ENCODE data around the gene CABLES1.

The CABLES1 gene

DNA sequence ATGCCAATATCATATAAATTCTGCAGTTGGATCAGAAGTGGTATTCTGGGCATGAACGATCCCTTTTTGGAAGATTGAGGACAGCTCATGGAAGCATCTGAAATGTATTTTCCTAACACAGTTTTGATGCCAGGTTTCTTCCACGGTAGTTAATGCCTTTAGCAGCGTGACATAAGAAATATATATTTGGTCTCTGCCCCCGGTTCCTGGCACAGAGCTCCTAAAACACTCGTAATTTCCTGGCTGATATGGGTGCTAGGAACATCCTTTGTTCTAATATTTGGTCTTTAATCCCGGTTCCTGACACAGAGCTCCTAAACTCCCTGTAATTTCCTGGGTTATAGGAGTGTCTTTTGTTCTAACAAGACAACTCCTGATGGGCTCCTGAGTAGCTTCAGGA, 8.2 kb upstream of the CABLES1 start:
- H3K4me3 Mint-ChIP-seq, result no peak overlapping the region
- peaks cover 21% of the 10 kb centered on the region for H3K27me3 Mint-ChIP-seq
- no peak overlapping the region for H3K27ac Mint-ChIP-seq
- H3K4me1 Mint-ChIP-seq, result peaks cover 5% of the 10 kb centered on the region
- H3K9me3 Mint-ChIP-seq, result no peaks in the 10 kb centered on the region
- CTCF ChIA-PET, result interaction anchor here (0.8 to 1.5 kb wide), 3 partner anchors 93 to 285 kb away, joined by 3 read pairs; no protein-coding TSS in a partner anchor
- no peaks in the 10 kb centered on the region for H3K36me3 Mint-ChIP-seq
- no peak for DNase-seq

DNA sequence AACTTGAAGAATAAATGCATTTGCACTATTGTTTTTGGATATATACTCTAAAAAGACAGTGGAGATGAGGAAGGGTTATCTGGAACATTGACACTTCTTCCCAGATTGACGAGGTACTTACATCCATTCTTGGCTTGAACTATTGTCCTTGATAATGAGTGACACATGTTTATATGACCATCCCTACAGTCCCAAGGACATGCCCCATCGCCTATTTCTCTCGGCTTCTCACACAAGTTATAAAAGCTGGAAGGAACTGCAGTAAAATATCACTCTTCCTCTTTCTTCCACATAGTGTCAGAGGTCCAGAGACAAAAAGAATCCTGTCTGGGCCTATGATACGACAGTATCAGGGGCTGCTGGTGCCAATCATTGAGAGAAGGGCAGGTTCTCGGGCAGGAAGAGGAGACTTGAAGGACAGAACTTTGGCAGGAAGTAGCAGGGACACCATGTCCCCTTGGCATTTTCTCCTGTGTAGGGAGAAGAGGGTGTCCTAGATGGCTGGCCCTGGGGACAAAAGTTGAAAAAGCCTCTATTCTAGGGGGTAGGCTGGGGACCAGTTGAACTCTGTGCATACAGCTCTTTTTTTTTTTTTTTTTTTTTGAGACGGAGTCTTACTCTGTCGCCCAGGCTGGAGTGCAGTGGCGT, 5.8 kb upstream of the CABLES1 start:
- no peak overlapping the region for H3K27ac Mint-ChIP-seq
- peaks cover 24% of the 10 kb centered on the region for H3K27me3 Mint-ChIP-seq
- H3K9me3 Mint-ChIP-seq, result no peaks in the 10 kb centered on the region
- DNase-seq, result no peak
- peaks cover 17% of the 10 kb centered on the region for H3K4me1 Mint-ChIP-seq
- no peak overlapping the region for H3K4me3 Mint-ChIP-seq
- CTCF ChIA-PET, result interaction anchor here (1.0 to 7.7 kb wide), 6 partner anchors 10 to 287 kb away, joined by 3 to 87 read pairs (median 6); no protein-coding TSS in a partner anchor
- H3K36me3 Mint-ChIP-seq, result no peaks in the 10 kb centered on the region

DNA sequence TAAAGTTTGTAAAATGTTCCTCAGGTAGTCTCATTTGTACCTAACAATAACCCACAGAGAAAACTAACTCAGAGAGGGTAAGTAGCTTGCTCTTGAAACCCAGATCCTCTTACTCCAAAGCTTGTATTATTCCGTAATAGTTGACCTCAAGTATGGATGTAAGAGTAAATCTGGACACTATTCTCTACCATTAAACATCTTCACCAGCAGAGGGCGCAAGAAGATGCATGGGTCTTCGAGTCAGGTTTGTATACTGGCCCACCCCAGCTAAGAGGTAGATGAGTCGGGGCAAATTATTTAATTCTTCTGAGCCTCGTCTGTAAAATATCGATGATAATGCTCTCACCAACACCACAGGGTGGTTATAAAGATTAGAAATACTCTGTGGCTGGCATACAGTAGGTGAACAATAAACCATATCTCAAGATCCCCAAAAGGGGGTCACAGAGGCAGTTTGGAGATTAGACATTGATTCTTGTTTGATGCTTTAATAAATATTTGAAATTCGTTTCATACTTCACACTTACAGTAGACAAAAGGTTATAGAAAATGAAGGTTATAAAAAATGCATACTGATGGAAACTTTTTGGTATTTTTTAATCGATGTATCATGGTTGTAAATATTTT, 3.5 kb upstream of the CABLES1 start:
- no peak overlapping the region for H3K4me3 Mint-ChIP-seq
- DNase-seq, result peak; percentile 70
- CTCF ChIA-PET, result interaction anchor here (0.7 to 7.7 kb wide), 19 partner anchors 12 to 333 kb away, joined by 3 to 87 read pairs (median 4); no protein-coding TSS in a partner anchor
- peaks cover 28% of the 10 kb centered on the region for H3K4me1 Mint-ChIP-seq
- H3K27ac Mint-ChIP-seq, result peak overlapping the region; percentile 14
- H3K36me3 Mint-ChIP-seq, result no peaks in the 10 kb centered on the region
- H3K9me3 Mint-ChIP-seq, result no peaks in the 10 kb centered on the region
- H3K27me3 Mint-ChIP-seq, result peaks cover 40% of the 10 kb centered on the region

GRCh38 chr18:23133860-23134779, 1.2 kb upstream of the CABLES1 start:
- Mint-ChIP-seq H3K9me3 (no peaks in the 10 kb centered on the region), H3K36me3 (no peaks in the 10 kb centered on the region), H3K4me3 (peak overlapping the region; percentile 79), H3K4me1 (peaks cover 33% of the 10 kb centered on the region), H3K27ac (no peak overlapping the region), H3K27me3 (peaks cover 57% of the 10 kb centered on the region)
- peak; percentile 57 for DNase-seq
- CTCF ChIA-PET, result interaction anchor here (0.7 to 7.7 kb wide), 7 partner anchors 48 to 278 kb away, joined by 3 to 87 read pairs (median 4); no protein-coding TSS in a partner anchor

DNA sequence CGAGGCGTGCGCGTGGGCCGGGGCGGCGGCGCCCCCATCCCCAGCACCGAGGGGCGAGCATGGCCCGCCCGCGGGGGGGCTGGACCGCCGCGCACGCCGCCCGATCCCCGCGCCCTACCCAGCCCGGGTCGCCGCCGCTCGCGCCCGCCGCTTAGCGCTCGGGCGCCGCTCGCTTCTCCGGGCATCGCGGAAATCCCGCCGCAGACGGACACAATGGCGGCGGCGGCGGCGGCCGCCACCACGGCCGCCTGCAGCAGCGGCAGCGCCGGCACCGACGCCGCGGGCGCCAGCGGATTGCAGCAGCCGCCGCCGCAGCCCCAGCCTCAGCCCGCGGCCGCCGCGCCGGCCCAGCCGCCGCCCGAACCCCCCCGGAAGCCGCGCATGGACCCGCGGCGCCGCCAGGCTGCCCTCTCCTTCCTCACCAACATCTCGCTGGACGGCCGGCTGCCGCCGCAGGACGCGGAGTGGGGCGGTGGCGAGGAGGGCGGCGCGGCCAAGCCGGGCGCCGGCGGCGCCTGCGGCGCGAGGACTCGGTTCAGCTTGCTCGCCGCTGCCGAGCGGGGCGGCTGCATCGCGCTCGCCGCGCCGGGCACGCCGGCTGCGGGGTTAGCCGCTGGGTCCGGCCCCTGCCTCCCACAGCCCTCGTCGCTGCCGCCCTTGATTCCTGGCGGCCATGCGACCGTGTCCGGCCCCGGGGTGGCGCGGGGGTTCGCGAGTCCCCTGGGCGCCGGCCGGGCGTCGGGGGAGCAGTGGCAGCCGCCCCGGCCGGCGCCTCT, 453 bp downstream of the CABLES1 start:
- H3K36me3 Mint-ChIP-seq, result no peaks in the 10 kb centered on the region
- H3K9me3 Mint-ChIP-seq, result no peaks in the 10 kb centered on the region
- H3K4me1 Mint-ChIP-seq, result peaks cover 33% of the 10 kb centered on the region
- H3K4me3 Mint-ChIP-seq, result peak overlapping the region; percentile 62
- CTCF ChIA-PET, result interaction anchor here (1.4 to 7.7 kb wide), 4 partner anchors 46 to 276 kb away, joined by 3 to 87 read pairs (median 8); no protein-coding TSS in a partner anchor
- H3K27ac Mint-ChIP-seq, result no peak overlapping the region
- DNase-seq, result peak; percentile 50
- peaks cover 59% of the 10 kb centered on the region for H3K27me3 Mint-ChIP-seq

DNA sequence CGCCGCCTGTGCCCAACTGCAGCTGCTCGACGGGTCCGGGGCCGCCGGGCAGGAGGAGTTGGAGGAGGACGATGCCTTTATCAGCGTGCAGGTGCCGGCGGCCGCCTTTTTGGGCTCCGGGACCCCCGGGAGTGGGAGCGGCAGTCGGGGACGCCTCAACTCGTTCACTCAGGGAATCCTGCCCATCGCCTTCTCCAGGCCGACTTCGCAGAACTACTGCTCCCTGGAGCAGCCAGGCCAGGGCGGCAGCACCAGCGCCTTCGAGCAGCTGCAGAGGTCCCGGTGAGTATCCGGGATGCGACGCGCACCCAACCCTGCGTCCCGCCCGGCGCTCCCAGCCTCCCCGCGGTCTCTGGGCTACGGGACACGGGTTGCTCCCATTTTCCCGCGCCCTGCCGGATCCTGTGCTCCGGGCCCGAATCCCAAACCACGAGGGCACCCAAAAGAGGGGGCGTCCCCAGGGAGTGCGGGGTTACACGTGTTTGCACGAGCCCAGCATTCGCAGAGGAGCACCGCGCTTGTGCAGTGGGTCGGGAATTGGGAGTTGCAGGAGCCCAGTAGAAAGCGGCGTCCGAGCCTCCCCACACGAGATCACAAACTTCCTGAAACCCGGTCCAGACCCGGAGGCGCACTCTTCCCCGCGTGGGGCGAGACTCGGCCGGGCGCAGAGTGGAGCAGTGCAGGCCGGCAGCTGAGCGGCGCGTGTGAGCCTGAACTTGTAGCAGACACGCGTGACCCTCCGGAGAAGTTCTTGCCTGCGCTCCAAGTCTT, 1.2 kb downstream of the CABLES1 start:
- CTCF ChIA-PET, result interaction anchor here (0.6 to 7.7 kb wide), 4 partner anchors 221 to 274 kb away, joined by 3 to 87 read pairs (median 4); no protein-coding TSS in a partner anchor
- no peaks in the 10 kb centered on the region for H3K36me3 Mint-ChIP-seq

GRCh38 chr18:23137097-23137635, 1.9 kb downstream of the CABLES1 start:
- H3K27me3 Mint-ChIP-seq, result peaks cover 59% of the 10 kb centered on the region
- CTCF ChIA-PET, result interaction anchor here (0.6 to 1.5 kb wide), 3 partner anchors 221 to 275 kb away, joined by 4 to 5 read pairs (median 4); no protein-coding TSS in a partner anchor

More for the DNA sequence above, 1.2 kb downstream of the CABLES1 start:
- no peaks in the 10 kb centered on the region for H3K9me3 Mint-ChIP-seq
- DNase-seq, result peak; percentile 32
- H3K27ac Mint-ChIP-seq, result no peak overlapping the region
- H3K4me3 Mint-ChIP-seq, result peak overlapping the region; percentile 62
- H3K27me3 Mint-ChIP-seq, result peaks cover 59% of the 10 kb centered on the region
- peaks cover 33% of the 10 kb centered on the region for H3K4me1 Mint-ChIP-seq

DNA sequence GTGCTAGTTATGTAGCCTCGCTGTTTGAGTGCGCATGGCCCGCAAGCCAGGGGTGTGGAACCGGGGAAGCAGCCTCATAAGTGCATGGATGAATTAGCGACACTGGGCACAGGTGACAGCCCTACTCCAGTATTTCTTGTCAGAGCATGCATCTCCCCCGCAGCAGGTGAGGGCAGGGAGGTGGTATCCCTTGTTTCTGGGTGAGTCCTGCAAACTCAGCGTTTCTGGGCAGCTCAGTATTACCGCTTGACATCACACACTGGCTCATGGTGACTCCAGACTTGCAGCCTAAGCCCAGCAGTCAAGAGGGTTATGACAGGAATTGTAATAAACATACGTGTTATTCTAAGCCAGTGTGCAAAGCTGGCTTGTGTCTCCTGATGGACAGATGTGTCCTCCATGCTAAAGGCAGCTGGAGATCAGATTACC, 2.5 kb downstream of the CABLES1 start:
- no peak for DNase-seq
- Mint-ChIP-seq H3K27me3 (peaks cover 56% of the 10 kb centered on the region), H3K4me3 (no peak overlapping the region)

More at GRCh38 chr18:23137097-23137635, 1.9 kb downstream of the CABLES1 start:
- H3K4me1 Mint-ChIP-seq, result peaks cover 27% of the 10 kb centered on the region
- H3K27ac Mint-ChIP-seq, result peak overlapping the region; percentile 26
- no peak for DNase-seq
- H3K4me3 Mint-ChIP-seq, result peak overlapping the region; percentile 62
- H3K9me3 Mint-ChIP-seq, result no peaks in the 10 kb centered on the region
- no peaks in the 10 kb centered on the region for H3K36me3 Mint-ChIP-seq

DNA sequence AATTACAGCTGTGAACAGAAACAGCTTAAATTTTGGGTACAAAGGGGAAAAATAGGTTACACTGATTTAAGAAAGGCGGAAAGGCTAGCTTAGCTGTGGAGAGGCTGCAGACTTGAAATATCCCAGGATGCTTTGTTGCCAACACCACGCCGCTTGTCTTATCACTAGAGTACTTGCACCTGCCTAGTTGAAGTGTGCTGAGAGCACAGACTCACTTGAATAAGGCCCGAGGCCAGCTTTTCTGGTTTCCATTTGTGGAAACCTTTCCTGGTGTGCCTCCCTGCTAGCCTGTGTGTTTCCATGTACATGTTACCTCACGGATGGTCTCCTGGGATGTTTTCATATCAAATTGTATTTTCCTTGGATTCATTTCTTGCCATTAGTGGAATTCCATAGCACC, 3.2 kb downstream of the CABLES1 start:
- DNase-seq, result no peak
- peaks cover 50% of the 10 kb centered on the region for H3K27me3 Mint-ChIP-seq
- H3K36me3 Mint-ChIP-seq, result no peaks in the 10 kb centered on the region
- H3K27ac Mint-ChIP-seq, result no peak overlapping the region
- H3K9me3 Mint-ChIP-seq, result no peaks in the 10 kb centered on the region
- peaks cover 32% of the 10 kb centered on the region for H3K4me1 Mint-ChIP-seq
- CTCF ChIA-PET, result interaction anchor here (1.5 kb wide), 1 partner anchor 273 kb away, joined by 5 read pairs; no protein-coding TSS in a partner anchor
- H3K4me3 Mint-ChIP-seq, result no peak overlapping the region

More for the DNA sequence above, 2.5 kb downstream of the CABLES1 start:
- peaks cover 27% of the 10 kb centered on the region for H3K4me1 Mint-ChIP-seq
- no peaks in the 10 kb centered on the region for H3K36me3 Mint-ChIP-seq
- H3K27ac Mint-ChIP-seq, result no peak overlapping the region
- CTCF ChIA-PET, result interaction anchor here (1.5 kb wide), 1 partner anchor 274 kb away, joined by 5 read pairs; no protein-coding TSS in a partner anchor
- no peaks in the 10 kb centered on the region for H3K9me3 Mint-ChIP-seq

DNA sequence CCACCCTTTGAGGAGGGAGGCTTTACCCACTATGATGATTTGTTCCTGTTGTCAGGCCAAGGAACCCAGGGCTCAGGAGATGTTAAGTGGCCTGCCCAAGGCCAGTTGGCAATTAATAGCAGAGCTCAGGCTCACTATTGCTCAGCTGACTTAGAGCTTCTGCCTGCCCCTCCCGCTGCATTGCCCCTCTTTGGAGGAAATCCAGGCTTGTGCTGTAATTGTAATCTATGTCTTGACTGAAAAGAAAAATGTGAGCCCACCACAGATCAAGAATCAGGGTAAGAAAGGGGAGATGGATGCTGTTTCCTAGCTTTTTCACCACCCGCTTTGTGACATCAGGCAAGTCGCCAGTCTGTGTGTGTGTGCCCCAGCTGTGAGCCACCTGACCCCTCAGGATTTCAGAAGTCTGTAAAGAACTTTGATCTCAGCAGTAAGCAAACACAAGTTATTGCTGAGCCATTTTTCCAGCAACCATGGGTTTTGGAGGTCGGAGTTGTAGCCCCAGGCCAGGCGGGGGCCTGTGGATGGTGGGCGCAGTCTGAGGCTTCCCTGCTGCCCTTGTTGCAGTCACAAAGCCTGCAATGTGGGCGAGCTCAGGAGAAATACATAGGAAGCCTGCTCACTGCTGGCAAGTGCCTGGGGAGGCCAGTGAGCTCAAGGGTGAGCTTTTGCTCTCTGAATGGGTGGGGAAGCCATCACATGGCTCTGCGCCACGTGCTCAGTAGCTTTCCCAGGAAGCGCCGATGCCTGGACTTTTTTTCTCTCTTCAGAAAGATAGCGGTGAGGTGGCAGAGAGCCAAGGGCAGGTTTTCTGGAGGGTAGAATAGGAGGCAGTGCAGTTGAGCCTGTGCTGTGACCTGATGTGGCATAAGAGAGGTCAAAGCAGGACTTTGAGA, 6.1 kb downstream of the CABLES1 start:
- Mint-ChIP-seq H3K4me1 (peaks cover 28% of the 10 kb centered on the region), H3K27me3 (peaks cover 34% of the 10 kb centered on the region), H3K4me3 (no peak overlapping the region), H3K9me3 (no peaks in the 10 kb centered on the region), H3K36me3 (no peaks in the 10 kb centered on the region), H3K27ac (no peak overlapping the region)
- no peak for DNase-seq
- CTCF ChIA-PET, result interaction anchor here (0.7 to 1.2 kb wide), 3 partner anchors 15 to 217 kb away, joined by 3 read pairs; no protein-coding TSS in a partner anchor

DNA sequence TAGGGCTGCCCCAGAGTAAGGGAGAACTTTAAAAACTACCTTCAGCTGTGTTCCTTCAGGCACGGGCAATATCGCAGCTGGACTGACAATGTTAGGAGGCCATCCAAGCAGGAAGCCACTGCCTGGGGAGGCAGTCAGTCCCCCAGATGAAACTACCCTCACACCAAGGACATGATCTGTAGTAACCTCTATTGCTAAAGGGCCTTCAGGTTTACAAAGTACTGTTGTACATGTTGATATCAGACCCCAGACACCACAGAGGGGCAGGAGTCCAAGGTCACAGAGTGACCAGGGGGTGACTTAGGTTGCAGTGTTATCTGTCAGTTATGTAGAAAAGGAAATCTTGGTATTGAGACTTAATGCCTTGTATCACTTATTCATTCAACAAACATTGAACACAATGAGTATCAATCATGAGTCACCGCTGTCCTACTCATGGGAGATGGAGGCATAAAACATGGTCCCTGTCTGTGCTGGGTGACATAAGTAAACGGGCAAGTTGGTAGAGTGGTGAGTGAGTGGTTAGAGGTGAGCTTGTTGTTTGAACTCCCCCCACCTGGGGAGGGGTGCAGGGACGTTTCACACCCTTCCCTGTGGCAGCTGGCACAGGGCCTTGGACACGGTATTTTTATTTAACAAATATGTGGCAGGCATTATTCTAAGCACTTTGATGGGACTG, 7.1 kb downstream of the CABLES1 start:
- no peak overlapping the region for H3K4me3 Mint-ChIP-seq
- CTCF ChIA-PET, result no interaction called here
- peaks cover 27% of the 10 kb centered on the region for H3K27me3 Mint-ChIP-seq
- H3K36me3 Mint-ChIP-seq, result no peaks in the 10 kb centered on the region
- no peak for DNase-seq
- H3K27ac Mint-ChIP-seq, result no peak overlapping the region
- no peaks in the 10 kb centered on the region for H3K9me3 Mint-ChIP-seq
- H3K4me1 Mint-ChIP-seq, result peaks cover 19% of the 10 kb centered on the region
